Esophagus mucosa (tissue), 1 donor: ENCODE data around the gene HSFX2. TPM values are rescaled to one million over a fixed set of nuclear protein-coding genes. Genes with fewer than 3 reads are reported as not detected.
A peak's percentile ranks its signal among the peaks of the same experiment; 100 is the strongest.
"Not testable (repeated sequence)": the region's sequence is repeated elsewhere in the genome, so short reads cannot be mapped to it uniquely, and the experiment has no call there.

Source experiments
- ATAC-seq: fragments of 200-7000 bp; cut with Tn5 transposase; one replicate; pipeline ENCODE4 v1.9.1; 2020
- total RNA-seq: library from RNA; stranded (reverse); gene quantifications from one replicate; pipeline ENCODE4 v1.2.4, GENCODE V29; 2023
- donor health status: DM: yes; HTN: yes; CAD: no.

HSFX2 gene
- total RNA-seq, 1 donor from 2014 or later: not detected

- ATAC-seq: not testable (repeated sequence)
Measured at GRCh38 chrX:149587359-149587758, 7.8 kb downstream of the HSFX2 start, which contains the start of gene MAGEA9B. Gene MAGEA9B (minus strand): TSS chrX:149587459. CDS start chrX:149583179, 4,280 bp downstream.

- peak; percentile 27 for ATAC-seq
Measured at GRCh38 chrX:149585631-149586030, 9.5 kb downstream of the HSFX2 start.

- ATAC-seq: peak; percentile 43
Measured at GRCh38 chrX:149573456-149573855, 21.7 kb downstream of the HSFX2 start.

GRCh38 chrX:149572743-149573142 lies 22.4 kb downstream of the HSFX2 start:
- ATAC-seq: no peak

- ATAC-seq: no peak
Measured at GRCh38 chrX:149571770-149572169, 23.3 kb downstream of the HSFX2 start.

GRCh38 chrX:149570668-149571067 lies 24.4 kb downstream of the HSFX2 start:
- peak; percentile 77 for ATAC-seq

- no peak for ATAC-seq
Measured at GRCh38 chrX:149569770-149570169, 25.3 kb downstream of the HSFX2 start.

- no peak for ATAC-seq
Measured at GRCh38 chrX:149568701-149569296, 26.3 kb downstream of the HSFX2 start.

- no peak for ATAC-seq
Measured at GRCh38 chrX:149567621-149568417, 27.3 kb downstream of the HSFX2 start.

- ATAC-seq: no peak
Measured at GRCh38 chrX:149563359-149563758, 31.8 kb downstream of the HSFX2 start.

GRCh38 chrX:149555251-149555650 lies 39.9 kb downstream of the HSFX2 start:
- not testable (repeated sequence) for ATAC-seq

- peak; percentile 29 for ATAC-seq
Measured at GRCh38 chrX:149551939-149552248, 43.2 kb downstream of the HSFX2 start.

- not testable (repeated sequence) for ATAC-seq
Measured at GRCh38 chrX:149551245-149551938, 43.7 kb downstream of the HSFX2 start.

- not testable (repeated sequence) for ATAC-seq
Measured at GRCh38 chrX:149550454-149550853, 44.7 kb downstream of the HSFX2 start.

- ATAC-seq: not testable (repeated sequence)
Measured at GRCh38 chrX:149549701-149550100, 45.4 kb downstream of the HSFX2 start, which contains the start of gene HSFX3. Gene HSFX3 (minus strand): TSS chrX:149549924. CDS start chrX:149549852, 72 bp downstream.

- ATAC-seq: not testable (repeated sequence)
Measured at GRCh38 chrX:149547782-149548181, 47.3 kb downstream of the HSFX2 start.

- not testable (repeated sequence) for ATAC-seq
Measured at GRCh38 chrX:149546962-149547361, 48.2 kb downstream of the HSFX2 start.

- ATAC-seq: not testable (repeated sequence)
Measured at GRCh38 chrX:149545545-149546543, 49.3 kb downstream of the HSFX2 start.
